HG02759 (cell line): ENCODE results near the gene PDCD1.

Experiments
- ATAC-seq: cut with Tn5 transposase; IDR thresholded peaks from one replicate; pipeline ENCODE4 v1.9.1; 2021; ENCODE audit warnings: mild to moderate bottlenecking, moderate library complexity; ENCODE audit not compliant: unreplicated experiment

The PDCD1 gene

DNA sequence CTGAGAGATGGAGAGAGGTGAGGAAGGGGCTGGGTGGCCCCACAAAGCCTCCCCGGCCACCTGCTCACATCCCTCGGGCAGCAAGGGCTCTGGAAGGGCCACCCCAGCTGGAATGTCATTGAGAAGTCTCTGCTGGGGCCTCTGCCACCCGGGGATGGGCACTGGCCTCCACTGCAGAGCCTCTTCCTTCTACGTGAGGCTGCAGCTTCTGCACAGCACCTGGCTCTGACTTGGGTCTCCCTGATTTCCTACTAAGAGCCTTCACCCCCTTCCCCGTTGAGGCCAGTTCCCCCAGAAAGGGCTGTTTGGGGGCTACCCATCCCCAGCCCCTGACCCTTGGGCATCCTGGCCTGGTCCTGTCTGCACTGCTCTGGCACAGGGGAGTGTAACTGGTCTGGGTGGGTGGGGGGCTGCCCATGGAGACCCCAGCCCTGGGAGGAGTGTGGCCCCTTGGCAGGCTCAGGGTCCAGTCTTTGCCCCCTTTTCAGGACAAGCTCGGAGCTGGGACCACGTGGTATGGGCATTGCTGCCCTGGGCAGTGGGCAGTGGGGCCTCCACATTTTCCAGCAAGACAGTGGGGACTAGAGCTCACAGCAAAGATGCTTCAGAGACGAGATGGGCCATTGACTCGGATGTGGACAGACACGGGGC lies 5.6 kb downstream of the PDCD1 start:
- ATAC-seq, result no peak

DNA sequence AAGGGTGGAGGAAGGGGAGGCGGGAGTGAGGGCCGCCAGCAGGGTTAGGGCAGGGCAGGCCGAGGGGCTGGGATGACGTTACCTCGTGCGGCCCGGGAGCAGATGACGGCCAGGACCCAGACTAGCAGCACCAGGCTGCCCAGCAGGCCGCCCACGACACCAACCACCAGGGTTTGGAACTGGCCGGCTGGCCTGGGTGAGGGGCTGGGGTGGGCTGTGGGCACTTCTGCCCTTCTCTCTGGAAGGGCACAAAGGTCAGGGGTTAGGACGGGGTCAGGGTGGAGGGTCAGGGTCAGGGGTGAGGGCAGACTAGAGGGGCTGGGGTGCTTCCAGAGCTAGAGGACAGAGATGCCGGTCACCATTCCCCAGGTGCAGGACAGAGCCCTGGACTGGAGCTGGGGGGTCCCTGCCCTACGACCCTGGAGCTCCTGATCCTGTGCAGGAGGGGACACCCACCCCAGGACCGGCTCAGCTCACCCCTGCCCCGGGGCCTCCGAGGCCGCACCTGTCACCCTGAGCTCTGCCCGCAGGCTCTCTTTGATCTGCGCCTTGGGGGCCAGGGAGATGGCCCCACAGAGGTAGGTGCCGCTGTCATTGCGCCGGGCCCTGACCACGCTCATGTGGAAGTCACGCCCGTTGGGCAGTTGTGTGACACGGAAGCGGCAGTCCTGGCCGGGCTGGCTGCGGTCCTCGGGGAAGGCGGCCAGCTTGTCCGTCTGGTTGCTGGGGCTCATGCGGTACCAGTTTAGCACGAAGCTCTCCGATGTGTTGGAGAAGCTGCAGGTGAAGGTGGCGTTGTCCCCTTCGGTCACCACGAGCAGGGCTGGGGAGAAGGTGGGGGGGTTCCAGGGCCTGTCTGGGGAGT lies 6.3 kb downstream of the PDCD1 start:
- no peak for ATAC-seq

DNA sequence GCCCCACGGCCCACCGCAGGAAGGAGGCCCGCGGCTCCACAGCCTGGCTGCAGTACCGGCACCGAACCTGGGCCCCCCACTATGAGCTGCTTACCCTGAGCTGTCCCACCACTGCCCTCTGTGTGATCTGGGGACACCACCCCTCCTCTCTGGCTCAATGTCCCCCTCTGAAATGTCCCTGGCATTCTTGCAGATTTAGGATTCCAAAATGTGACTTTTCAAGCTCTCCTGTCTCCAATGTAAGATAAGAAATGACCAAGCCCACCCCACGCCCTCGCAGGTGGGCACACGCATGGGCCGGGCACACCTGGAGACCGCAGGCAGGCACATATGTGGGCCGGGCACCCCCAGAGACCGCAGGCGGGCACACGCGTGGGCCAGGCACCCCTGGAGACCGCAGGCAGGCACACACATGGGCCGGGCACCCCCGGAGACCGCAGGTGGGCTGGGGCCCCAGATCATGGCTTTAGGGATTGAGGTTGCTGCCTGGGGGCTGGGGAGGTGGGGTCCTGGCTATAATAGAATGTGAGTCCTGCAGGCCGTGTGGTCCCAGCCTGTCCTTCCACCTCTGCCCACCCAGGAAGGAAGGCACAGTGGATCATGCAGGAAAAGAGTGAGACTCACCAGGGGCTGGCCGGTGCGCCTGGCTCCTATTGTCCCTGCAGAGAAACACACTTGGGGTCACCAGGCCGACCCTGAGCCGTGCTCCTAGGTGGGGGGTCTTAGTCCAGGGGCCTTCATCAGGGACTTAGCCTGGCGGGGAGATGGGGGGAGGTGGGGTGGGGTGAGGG lies 7.2 kb downstream of the PDCD1 start:
- ATAC-seq, result no peak

DNA sequence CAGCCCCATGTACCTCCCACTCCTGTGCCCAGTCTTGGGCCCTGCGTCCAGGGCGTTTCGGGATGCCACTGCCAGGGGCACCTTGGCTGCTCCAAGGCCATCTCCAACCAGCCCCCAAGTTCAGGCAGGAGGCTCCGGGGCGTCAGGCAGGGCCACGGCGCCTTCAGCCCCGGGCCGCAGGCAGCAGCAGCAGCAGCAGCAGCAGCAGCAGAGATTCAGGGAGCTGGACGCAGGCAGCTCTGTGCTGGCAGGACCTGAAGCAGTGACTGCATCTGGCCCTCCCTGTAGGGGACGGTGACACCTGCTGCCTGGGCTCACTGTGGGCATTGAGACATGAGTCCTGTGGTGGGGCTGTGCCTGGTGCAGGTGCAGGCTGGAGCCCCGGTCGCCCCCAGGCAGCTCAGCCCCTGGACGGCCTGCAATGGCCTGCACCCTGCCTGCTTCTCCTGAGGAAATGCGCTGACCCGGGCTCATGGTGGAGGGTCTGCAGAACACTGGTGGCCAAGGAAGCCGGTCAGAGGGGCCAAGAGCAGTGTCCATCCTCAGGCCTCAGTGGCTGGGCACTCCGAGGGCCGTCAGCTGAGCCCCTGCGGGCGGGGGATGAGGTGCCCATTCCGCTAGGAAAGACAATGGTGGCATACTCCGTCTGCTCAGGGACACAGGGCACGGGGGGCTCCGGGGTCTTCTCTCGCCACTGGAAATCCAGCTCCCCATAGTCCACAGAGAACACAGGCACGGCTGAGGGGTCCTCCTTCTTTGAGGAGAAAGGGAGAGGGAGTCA lies 8.0 kb downstream of the PDCD1 start:
- no peak for ATAC-seq

DNA sequence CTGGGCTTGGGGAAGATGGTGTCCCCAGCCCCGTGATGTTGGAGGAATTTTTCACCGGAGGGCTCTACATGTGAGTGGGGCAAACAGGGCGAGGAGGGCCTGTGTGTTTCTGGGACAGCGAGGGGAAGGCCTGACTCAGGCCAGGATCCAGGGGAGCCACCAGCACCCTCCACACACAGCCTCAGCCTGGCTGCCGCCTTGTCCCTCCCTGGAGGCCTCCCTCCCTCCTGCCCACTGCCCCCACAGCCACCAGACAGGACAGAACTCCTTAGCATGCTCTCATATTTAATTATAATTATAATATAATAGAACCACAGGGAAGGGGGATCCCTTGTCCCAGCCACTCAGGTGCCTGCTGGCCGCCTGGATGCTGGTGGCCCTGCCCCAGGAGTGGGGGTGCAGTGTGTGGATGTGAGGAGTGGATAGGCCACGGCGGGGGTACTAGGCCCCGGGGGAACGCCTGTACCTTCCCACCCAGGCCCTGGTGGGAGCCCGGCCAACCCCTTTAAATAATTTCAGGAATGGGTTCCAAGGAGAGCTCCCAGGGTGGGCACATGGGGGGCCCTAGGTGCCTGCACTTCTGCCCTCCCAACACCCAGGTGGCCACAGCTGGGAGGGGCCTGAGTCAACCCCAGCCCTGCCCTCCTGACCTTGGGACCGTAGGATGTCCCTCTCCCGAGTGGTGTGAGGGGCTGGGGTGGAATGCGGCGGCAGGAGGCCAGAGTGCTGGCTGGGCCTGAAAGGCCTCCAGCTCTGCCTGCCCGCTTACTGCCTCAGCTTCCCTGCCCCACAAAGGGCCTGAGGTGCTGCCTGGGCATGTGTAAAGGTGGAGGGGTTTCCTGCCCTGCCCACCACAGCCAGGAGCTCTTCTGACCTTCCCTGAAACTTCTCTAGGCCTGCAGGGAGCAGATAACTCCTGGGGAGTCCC lies 8.8 kb downstream of the PDCD1 start:
- ATAC-seq, result no peak

DNA sequence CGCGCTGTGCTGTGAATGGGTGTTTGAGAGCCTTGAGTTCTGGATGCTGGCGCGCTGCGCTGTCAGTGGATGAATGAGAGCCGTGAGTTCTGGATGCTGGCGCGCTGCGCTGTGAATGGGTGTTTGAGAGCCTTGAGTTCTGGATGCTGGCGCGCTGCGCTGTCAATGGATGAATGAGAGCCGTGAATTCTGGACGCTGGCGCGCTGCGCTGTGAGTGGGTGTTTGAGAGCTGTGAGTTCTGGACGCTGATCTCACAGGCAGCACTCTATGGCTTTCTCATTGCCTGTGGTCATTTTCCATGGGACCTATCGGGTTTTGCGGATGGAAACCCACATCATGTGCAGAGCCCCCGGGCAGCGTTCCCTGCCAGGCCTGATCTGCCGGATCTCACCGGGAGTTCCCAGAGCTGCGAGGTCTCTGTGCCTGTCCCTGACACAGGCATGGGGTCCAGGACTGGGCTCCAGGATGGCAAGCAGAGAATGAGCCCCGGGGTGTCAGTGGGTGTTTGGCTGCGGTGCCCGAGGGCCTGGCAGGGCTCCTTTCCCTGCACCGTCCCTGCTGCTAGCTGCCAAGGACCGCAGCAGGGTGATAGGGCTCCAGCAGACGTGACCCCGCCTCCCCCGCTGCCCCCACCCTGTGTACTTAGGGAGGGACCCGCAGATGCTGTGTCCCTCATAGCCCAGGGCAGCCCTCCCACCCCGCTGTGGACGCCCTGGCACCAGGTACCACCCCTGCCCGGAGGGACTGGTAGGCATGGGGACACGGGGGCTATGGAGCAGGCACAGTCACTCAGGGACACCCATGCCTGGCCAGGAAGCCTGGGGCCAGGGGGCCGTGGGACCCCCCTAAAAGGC lies 9.7 kb downstream of the PDCD1 start:
- no peak for ATAC-seq

DNA sequence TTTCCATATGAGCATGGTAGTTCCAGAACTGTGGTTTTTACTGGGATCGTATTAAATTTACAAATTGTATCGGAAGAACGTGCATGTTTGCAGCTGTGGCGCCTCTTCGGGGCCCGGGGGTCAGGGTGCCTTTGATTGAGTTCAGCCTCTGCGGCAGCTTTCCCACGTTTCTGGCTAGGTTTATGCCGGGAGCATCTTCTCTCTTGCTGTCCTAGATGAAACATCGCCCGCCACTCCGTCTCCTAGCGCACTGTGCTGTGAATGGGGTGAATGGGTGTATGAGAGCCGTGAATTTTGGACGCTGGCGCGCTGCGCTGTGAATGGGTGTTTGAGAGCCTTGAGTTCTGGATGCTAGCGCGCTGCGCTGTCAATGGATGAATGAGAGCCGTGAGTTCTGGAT lies 12.3 kb downstream of the PDCD1 start:
- ATAC-seq, result no peak

- ATAC-seq, result no peak
These were observed 13.7 kb downstream of the PDCD1 start for GRCh38 chr2:241844831-241845578.

GRCh38 chr2:241844066-241844728 lies 14.5 kb downstream of the PDCD1 start:
- ATAC-seq, result peak; percentile 75

GRCh38 chr2:241843321-241844065 lies 15.2 kb downstream of the PDCD1 start:
- no peak for ATAC-seq

- no peak for ATAC-seq
These were observed 16.0 kb downstream of the PDCD1 start for GRCh38 chr2:241842620-241843211.

DNA sequence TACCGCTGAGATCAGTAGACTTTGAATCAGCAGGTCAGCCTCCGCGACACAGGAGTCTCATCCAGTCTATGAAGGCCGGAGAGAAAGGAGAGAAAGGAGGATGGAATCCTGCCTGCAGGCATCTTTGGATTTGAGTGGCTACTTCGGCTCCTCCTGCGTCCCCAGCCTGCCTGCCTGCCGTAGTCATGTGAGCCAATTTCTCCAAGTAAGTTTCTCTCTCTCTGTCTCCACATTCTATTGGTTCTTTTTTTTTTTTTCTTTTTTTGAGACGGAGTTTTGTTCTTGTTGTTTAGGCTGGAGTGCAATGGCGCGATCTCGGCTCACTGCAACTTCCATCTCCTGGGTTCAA lies 16.7 kb downstream of the PDCD1 start:
- no peak for ATAC-seq

- ATAC-seq, result no peak
These were observed 17.3 kb downstream of the PDCD1 start for GRCh38 chr2:241841181-241842066.

- no peak for ATAC-seq
These were observed 21.3 kb downstream of the PDCD1 start for GRCh38 chr2:241837197-241837965.

- no peak for ATAC-seq
These were observed 22.4 kb downstream of the PDCD1 start for GRCh38 chr2:241836292-241836691.
